GM23338 (cell line): Measurements from ENCODE around the gene GAB1.

ENCODE experiments used
- CREB1 ChIP-seq: fragments of 250-450 bp; sonication (Bioruptor Pico); IDR thresholded peaks from 2 replicates; pipeline ENCODE4 v1.5.0; 2020; ENCODE audit warnings: low read depth, mild to moderate bottlenecking, moderate library complexity
- CTCF ChIP-seq, 2 experiments: fragments of 200-600 bp in 1 of 2; sonication (generic) in 1 of 2; conservative IDR thresholded peaks; 2 replicates each; pipeline versions ENCODE4 v1.5.1 to v1.6.1; 2016 to 2017; ENCODE audit warnings: antibody characterized with exemption in 2 of 2, low read depth in 2 of 2, mild to moderate bottlenecking in 2 of 2, moderate library complexity in 1 of 2
- EZH2 ChIP-seq: fragments of 200-600 bp; sonication (generic); IDR thresholded peaks from one replicate; pipeline ENCODE4 v1.8.0; 2017; ENCODE audit warnings: antibody characterized with exemption, mild to moderate bottlenecking, low read depth; ENCODE audit not compliant: unreplicated experiment
- EZH2phosphoT487 ChIP-seq: fragments of 200-600 bp; sonication (generic); IDR thresholded peaks from one replicate; pipeline ENCODE4 v1.8.1; 2018; ENCODE audit warnings: antibody characterized with exemption; ENCODE audit not compliant: unreplicated experiment
- JUNB ChIP-seq: IDR thresholded peaks from one replicate; pipeline ENCODE4 v1.6.1; 2016; ENCODE audit warnings: antibody characterized with exemption; ENCODE audit not compliant: unreplicated experiment
- NANOG ChIP-seq: IDR thresholded peaks from 2 replicates; pipeline ENCODE4 v1.6.1; 2016; ENCODE audit warnings: antibody characterized with exemption, borderline replicate concordance
- POLR2AphosphoS5 ChIP-seq: IDR thresholded peaks from 2 replicates; pipeline ENCODE4 v1.6.1; 2016; ENCODE audit warnings: antibody characterized with exemption, low read depth
- REST ChIP-seq: IDR thresholded peaks from one replicate; pipeline ENCODE4 v1.6.1; 2018; ENCODE audit warnings: antibody characterized with exemption; ENCODE audit not compliant: unreplicated experiment
- STAT1 ChIP-seq: IDR thresholded peaks from one replicate; pipeline ENCODE4 v1.6.1; 2016; ENCODE audit warnings: antibody characterized with exemption; ENCODE audit not compliant: unreplicated experiment
- ZNF462 ChIP-seq: fragments of 250-450 bp; sonication (Bioruptor Pico); IDR thresholded peaks from 2 replicates; pipeline ENCODE4 v1.5.0; 2020; ENCODE audit warnings: mild to moderate bottlenecking, moderate library complexity

GRCh38 chr4:143402776-143403552 is 66.3 kb downstream of the GAB1 start:
- TF ChIP-seq REST (no peak), CTCF (conservative IDR thresholded peaks at IDR 0.05; ENCODE audit: low read depth in 2 of 2) (no peak), EZH2 (no peak), CREB1 (CRISPR knock-in tag) (no peak), POLR2AphosphoS5 (no peak), EZH2phosphoT487 (no peak), JUNB (no peak), STAT1 (no peak), ZNF462 (no peak), NANOG (no peak)
